HG02885 (cell line): ENCODE data around the gene ZNF8.
"Not testable (repeated sequence)": the region's sequence is repeated elsewhere in the genome, so short reads cannot be mapped to it uniquely, and the experiment has no call there.

Experiments used
- ATAC-seq: cut with Tn5 transposase; IDR thresholded peaks from one replicate; pipeline ENCODE4 v1.9.1; 2021; ENCODE audit warnings: mild to moderate bottlenecking; ENCODE audit not compliant: unreplicated experiment, poor library complexity

The ZNF8 gene

DNA sequence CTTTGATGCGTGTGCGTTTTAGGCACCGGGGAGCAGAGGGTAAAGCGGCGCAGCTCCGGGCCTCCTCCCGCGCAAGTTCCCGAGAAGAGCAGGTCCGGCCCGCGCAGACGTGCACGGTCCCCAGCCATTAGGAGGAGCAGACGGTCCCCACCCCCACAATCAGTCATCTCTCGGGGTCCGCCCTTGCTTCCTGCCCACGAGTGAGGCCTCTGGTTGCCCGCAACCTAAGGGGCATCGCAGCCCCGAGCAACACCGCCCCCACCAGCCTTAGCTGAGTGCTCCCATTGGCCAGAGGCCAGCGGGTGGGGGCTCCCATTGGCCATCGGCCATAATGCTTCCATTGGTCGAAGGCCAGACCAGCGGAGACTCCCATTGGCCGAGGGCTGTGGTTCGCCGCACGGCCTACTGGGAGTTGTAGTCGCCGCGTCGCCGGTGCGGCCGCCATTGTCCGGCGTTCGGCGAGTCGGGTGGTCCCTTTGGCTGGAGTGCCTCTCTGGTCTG is at the start of gene ZNF8:
Gene ZNF8, plus strand, starts transcription at position 415 of the 501 bp plus-strand sequence. CDS start 127 bp downstream, outside the sequence.
- ATAC-seq, result peak; percentile 97

DNA sequence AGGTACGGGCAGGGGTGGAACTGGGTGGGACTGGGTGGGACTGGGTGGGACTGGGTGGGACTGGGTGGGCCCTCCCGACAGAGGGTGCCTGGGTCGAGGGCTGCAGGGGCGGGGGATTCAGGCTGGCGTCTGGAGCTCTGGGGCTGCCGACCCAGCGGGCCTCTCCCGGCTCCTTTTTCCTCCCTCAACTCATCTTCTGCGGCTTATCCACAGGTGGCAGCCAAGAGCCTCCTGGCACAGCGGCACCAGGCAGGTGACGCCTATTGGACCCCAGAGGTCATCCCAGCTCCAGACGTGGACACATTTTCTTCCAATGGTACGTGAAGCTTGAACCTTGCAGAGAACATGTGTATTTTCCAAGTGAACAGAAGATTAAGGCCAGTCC is 49.5 kb upstream of the ZNF8 start:
- ATAC-seq, result no peak

- no peak for ATAC-seq
These were observed 41.4 kb upstream of the ZNF8 start for GRCh38 chr19:58237324-58237723.

GRCh38 chr19:58243351-58243750 is 35.4 kb upstream of the ZNF8 start:
- ATAC-seq, result no peak

- ATAC-seq, result no peak
These were observed 29.9 kb upstream of the ZNF8 start for GRCh38 chr19:58248886-58249285.

DNA sequence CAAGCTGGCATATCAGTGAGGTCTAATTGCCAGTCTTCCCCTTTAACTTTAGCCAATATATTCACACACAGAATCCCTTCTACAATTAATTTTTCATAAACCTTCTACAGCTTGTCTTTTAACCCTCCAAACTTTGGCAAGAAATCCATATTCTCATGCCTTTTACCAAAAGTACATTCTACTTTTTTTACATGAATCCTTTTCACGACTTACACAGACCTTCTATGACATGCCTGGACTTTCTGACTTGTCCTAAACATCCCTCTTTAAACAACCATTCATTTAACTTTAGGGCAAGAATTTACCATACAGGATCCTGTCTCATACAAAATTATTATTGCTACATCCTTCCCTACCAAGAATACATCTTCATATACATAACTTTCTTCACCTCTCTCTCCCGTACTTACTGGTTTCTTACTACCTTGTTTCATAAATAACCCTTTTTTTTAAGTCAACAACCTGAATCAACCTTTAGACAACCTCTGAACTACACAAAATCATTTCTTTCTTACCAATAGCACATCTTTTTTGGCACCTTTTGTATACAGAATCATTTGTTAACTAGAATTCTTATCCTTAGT is 26.6 kb upstream of the ZNF8 start:
- ATAC-seq, result no peak

- not testable (repeated sequence) for ATAC-seq
These were observed 20.5 kb upstream of the ZNF8 start for GRCh38 chr19:58258259-58258658.

DNA sequence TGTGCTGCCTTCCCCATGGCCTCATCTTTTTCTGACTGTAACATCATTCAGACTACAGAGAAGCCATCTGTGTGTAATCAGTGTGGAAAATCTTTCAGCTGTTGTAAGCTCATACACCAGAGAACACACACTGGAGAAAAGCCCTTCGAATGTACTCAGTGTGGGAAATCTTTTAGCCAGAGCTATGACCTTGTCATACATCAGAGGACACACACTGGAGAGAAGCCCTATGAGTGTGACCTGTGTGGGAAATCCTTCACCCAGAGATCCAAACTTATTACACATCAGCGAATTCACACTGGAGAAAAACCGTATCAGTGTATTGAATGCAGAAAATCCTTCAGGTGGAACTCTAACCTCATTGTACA is 17.2 kb upstream of the ZNF8 start:
- no peak for ATAC-seq

DNA sequence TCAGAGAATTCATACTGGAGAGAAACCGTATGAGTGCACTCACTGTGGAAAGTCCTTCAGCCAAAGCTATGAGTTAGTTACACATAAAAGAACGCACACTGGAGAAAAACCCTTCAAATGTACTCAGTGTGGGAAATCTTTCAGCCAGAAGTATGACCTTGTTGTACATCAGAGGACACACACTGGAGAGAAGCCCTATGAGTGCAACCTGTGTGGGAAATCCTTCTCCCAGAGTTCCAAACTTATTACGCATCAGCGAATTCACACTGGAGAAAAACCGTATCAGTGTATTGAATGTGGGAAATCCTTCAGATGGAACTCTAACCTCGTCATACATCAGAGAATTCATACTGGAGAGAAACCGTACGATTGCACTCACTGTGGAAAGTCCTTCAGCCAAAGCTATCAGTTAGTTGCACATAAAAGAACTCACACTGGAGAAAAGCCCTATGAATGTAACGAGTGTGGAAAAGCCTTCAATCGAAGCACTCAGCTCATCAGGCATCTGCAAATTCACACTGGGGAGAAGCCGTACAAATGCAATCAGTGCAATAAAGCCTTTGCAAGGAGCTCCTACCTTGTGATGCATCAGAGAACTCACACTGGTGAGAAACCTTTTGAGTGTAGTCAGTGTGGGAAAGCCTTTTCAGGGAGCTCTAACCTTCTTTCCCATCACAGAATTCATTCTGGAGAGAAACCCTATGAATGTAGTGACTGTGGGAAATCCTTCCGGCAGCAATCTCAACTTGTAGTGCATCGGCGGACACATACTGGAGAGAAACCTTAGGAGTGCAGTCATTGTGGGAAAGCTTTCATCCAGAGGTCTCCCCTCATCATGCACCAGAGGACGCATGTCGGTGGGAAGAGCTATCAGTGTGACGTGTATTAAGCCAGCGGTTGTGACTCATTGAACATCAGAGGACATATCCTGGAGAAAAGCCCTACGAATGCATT is 16.5 kb upstream of the ZNF8 start:
- no peak for ATAC-seq

DNA sequence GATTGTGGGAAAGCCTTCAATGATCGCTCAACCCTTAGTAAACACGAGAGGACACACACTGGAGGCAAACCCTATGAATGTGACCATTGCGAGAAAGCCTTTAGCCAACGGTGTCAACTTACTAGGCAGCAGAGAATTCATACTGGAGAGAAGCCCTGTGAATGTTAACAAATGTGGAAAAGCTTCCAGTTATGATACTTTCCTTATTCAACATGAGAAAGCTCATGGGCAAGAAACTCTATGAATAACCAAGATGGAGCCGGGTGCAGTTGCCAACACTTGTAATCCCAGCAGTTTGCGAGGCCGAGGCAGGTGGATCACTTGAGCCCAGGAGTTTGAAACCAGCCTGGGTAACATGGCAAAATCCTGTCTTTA is 15.8 kb upstream of the ZNF8 start:
- ATAC-seq, result no peak

DNA sequence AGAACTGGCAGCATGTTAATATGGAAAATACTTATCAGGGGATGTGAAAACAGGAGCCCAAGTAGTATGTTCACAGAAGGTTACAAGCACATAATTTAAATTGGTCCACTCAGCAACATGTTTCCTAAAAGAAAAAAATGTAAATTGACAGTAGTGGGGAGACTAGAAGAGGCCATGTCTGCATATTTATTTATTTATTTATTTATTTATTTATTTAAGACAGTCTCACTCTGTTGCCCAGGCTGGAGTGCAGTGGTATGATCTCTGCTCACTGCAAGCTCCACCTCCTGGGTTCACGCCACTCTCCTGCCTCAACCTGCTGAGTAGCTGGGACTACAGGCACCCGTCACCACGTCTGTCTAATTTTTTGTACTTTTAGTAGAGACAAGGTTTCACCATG is 13.7 kb upstream of the ZNF8 start:
- ATAC-seq, result no peak

DNA sequence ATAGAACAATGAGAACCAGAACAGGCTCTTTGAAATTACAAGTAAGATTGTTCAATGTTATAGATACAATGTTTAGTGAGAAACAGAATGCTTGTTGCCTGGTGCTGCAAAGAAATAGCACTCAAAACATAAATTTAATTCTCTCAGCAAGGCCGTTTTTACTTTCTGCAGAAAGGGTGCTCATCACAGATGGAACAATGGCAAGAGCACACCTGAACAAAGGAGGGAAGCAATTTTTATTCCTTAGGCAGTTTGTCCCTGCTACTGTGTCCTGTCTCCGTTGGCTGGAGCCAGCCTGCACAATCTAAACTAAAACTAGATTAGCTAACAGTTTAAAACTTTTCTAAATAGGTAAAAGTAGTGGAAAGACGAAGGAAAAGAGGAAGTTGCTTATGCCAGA is 10.4 kb upstream of the ZNF8 start:
- ATAC-seq, result no peak

DNA sequence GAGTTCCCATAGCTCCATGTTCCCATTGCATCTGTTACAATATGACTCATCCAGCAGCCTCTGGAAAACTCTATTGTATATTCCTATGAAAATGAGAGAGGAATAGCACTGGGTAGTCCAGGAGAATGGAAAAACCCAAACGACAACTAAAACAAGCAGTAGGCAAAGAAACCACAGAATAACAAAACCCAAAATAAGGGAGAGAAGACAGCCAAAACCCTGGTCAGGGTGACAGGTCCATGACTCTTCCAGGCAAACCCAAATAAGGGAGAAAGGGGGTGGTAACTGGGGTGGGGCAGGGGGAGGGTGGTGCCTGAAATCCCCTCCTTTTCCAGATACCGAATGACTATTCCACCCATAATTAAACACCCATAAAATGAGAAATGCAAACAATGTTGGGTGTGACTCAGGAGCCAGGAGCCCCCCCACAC is 4.0 kb upstream of the ZNF8 start:
- no peak for ATAC-seq

DNA sequence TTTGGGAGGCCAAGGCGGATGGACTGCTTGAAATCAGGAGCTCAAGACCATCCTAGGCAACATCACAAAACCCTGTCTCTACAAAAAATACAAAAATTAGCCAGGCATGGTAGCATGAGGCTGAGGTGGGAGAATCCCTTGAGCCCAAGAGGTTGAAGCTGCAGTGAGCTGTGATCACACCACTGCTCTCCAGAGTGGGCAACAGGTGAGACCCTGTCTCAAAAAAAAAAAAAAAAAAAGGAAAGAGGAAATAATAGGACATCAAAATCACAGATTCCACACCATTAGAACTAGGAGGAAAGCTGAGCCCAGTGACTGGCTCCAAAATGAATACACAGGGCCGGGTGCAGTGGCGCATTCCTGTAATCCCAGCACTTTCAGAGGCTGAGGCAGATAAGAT is 3.2 kb upstream of the ZNF8 start:
- no peak for ATAC-seq

DNA sequence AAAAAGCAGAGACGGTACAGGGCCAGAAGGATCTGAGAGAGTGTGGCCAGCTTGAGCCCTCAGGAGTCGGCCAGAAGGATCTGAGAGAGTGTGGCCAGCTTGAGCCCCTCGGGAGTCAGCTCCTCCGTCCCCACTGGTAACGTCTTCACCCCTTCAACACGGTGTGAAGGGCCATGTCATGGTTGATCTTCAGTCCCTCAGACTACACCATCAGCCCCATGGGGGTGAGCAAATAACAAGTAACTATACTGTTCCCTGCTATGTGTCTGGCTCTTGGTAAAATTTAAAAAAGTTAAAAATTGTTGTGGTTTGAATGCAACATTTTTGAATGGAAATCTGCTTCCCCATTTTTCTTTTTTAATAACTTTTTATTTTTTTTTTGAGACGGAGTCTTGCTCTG is 1.6 kb upstream of the ZNF8 start:
- no peak for ATAC-seq

DNA sequence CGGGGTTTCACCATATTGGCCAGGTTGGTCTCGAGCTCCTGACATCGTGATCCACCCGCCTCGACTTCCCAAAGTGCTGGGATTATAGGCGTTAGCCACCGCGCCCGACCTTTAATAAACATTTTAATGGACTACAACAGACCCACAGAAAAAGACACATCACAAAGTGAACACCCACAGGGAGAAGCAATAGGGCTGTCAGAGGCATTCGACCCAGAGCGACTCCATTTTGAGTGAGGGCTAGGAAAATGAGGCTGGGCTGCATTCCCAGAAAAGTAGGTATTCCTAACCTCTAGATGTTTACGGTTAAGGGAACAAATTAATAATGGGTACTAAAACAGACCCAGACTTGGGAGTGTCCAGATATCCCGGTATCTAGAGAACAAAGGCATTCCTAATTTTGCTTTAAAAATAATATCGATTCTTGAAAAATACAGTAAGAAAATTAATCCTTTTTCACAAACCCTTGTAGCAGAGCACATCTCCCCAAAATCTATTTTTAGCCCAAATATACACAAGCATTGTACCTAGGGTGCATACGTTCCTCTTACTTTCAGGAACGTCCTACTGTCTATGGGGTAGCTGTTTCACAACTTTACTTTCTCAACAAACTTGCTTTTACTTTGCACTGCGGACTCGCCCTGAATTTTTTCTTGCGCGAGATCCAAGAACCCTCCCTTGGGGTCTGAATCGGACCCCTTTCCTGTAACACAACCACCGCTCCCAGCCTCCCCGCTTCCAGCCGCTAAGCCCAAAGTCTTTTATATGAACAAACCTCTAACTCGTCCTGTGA is 811 bp upstream of the ZNF8 start:
- no peak for ATAC-seq

DNA sequence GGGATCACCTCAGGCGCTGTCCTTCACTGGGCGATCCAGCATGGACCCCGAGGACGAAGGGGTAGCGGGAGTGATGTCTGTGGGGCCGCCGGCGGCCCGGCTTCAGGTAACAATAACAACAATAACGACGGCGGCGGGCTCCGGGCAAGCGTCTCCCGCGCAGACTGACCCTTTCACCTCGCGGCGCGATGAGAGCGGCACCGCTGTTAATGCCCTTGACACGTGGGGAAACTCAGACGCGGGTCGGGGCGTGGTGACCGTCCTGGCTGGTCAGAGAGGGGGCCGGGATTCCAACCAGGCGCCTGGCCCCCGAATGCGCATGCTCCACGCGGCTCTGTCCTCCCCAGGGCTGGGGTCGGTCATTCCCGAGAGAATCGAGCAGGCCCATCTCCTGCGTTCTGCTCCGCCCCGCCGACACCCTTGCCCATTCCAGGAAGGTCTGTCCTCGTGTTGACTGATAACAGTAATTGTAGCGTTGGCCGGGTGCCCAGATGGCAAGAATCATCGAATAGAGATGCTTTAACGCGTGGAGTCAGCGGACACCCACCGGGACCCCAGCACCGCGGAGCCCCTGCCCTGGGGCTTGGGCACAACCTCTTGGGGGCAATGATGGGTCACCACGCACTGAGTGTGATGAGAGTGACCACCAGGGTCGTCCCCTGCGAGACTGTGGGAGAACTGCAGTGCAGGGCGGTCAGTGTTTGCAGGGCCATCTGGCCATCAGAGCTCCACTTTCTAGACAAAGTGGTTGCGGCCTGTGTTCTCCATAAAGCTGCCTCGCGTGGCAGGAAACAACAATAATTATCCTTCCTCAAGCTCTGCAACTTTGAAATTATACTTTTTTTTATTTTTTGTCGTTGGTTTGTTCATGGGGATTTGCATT is 528 bp downstream of the ZNF8 start:
- ATAC-seq, result peak; percentile 28

GRCh38 chr19:58279925-58280316 is 1.2 kb downstream of the ZNF8 start:
- ATAC-seq, result no peak

GRCh38 chr19:58284199-58284598 is 5.4 kb downstream of the ZNF8 start:
- ATAC-seq, result no peak

- no peak for ATAC-seq
These were observed 13.2 kb downstream of the ZNF8 start for GRCh38 chr19:58291943-58292342.
